ENCODE data around the gene SUSD4. TPM values are rescaled to one million over a fixed set of nuclear protein-coding genes. Genes with fewer than 3 reads are reported as not detected.

Gene SUSD4
- total and polyA plus RNA-seq, 2 of the 8 experiments (the other 6 are each of a cell fraction or from before 2014, with no cell fraction given) = 3.9 to 5.2 TPM

GRCh38 chr1:223207293-223208066, 156.5 kb downstream of the SUSD4 start:
- Histone ChIP-seq H3K4me1 (replicated peaks in 1 of 4; ENCODE audit: control insufficient read depth in 3 of 4, insufficient read depth in 4 of 4, low read length in 3 of 4) (peaks cover 0 to 7% (median 3%) of the 10 kb centered on the region in 4 experiments; a peak in 4 of 7 replicates), H3K9ac (replicated peaks in 1 of 4; ENCODE audit: extremely low read depth in 1 of 4, low read depth in 3 of 4, low read length in 3 of 4) (no peak overlapping the region), H2BK20ac (ENCODE audit: low read length) (no peak overlapping the region), H3K18ac (ENCODE audit: extremely low read depth, low read length) (no peak overlapping the region), H2BK12ac (ENCODE audit: low read depth, low read length) (no peak overlapping the region), H4K8ac (ENCODE audit: extremely low read depth, insufficient read depth, low read length) (no peak overlapping the region), H2BK5ac (ENCODE audit: low read depth, low read length) (no peak overlapping the region), H2AK5ac (ENCODE audit: low read depth, low read length) (no peak overlapping the region), H3K4me2 (ENCODE audit: insufficient read depth in 1 of 2, low read depth in 2 of 2, low read length in 2 of 2) (no peak overlapping the region), H3K27ac (ENCODE audit: low read depth, low read length) (no peak overlapping the region), H3K4ac (replicated peaks; ENCODE audit: insufficient read length, low read depth, low read length) (no peak overlapping the region), H4K5ac (ENCODE audit: insufficient read length, low read depth, low read length) (no peak overlapping the region), H4K91ac (replicated peaks; ENCODE audit: insufficient read length, low read length) (no peak overlapping the region), H3K9me3 (ENCODE audit: insufficient read depth in 2 of 2, low read depth in 1 of 2, low read length in 1 of 2) (no peaks in the 10 kb centered on the region), H3K23ac (ENCODE audit: insufficient read length) (no peak overlapping the region), H4K20me1 (replicated peaks in 1 of 2; ENCODE audit: control insufficient read depth in 1 of 2, insufficient read depth in 2 of 2, low read length in 2 of 2) (no peaks in the 10 kb centered on the region), H2BK120ac (replicated peaks; ENCODE audit: low read depth, low read length) (no peak overlapping the region), H3K79me2 (ENCODE audit: control insufficient read depth in 1 of 2, insufficient read depth in 2 of 2, low read length in 2 of 2) (no peaks in the 10 kb centered on the region), H3K79me1 (ENCODE audit: low read depth, low read length) (no peaks in the 10 kb centered on the region), H3K4me3 (ENCODE audit: extremely low read depth in 1 of 4, insufficient read depth in 2 of 4, low read depth in 3 of 4, low read length in 4 of 4) (no peak overlapping the region), H3K14ac (ENCODE audit: insufficient read length) (no peak overlapping the region), H3K36me3 (ENCODE audit: control insufficient read depth in 2 of 4, insufficient read depth in 4 of 4, low read length in 3 of 4) (no peaks in the 10 kb centered on the region), H2BK15ac (ENCODE audit: low read length) (no peak overlapping the region), H3K56ac (replicated peaks; ENCODE audit: insufficient read length, low read depth, low read length) (no peak overlapping the region), H2AFZ (ENCODE audit: low read length) (no peak overlapping the region), H3K23me2 (ENCODE audit: low read depth, low read length) (no peaks in the 10 kb centered on the region), H3K27me3 (replicated peaks in 1 of 4; ENCODE audit: control insufficient read depth in 3 of 4, extremely low read depth in 1 of 4, insufficient read depth in 3 of 4, low read length in 3 of 4) (no peaks in the 10 kb centered on the region)
- ChIA-PET POLR2A (ENCODE audit: partially characterized antibody) (no interaction called here), CTCF (ENCODE audit: partially characterized antibody) (interaction anchor here (0.7 to 1.8 kb wide), 6 partner anchors 11 to 476 kb away, joined by 3 to 6 read pairs (median 3); no protein-coding TSS in a partner anchor)
- DNase-seq (ENCODE audit: low read depth in 1 of 2, low spot score in 2 of 2) (no peak), FAIRE-seq (no peak)
- 86% methylated on average over 3 of the region's 3 CpGs; no CpG with 5 or more reads in 1 of the 2 experiments for WGBS, 2 experiments (ENCODE audit: extremely low coverage in 1 of 2, insufficient coverage in 1 of 2, insufficient read length in 1 of 2, insufficient replicate concordance in 2 of 2, low coverage in 1 of 2, low lambda C conversion rate in 2 of 2, missing lambda C conversion rate in 1 of 2)
- TF ChIP-seq TCF12 (IDR thresholded peaks at IDR 0.05; ENCODE audit: low read depth, low read length) = no peak
- TF ChIP-seq JUND (IDR thresholded peaks at IDR 0.05; ENCODE audit: low read length) = no peak
- no peak for TF ChIP-seq KDM5A (IDR thresholded peaks at IDR 0.05; ENCODE audit: low read length)
- no peak for TF ChIP-seq CHD2 (IDR thresholded peaks at IDR 0.05; ENCODE audit: low read length)
- no peak for TF ChIP-seq CREB1 (IDR thresholded peaks at IDR 0.05)
- no peak for TF ChIP-seq POLR2AphosphoS5 (IDR thresholded peaks at IDR 0.05; ENCODE audit: low read depth, low read length)
- TF ChIP-seq HDAC6 (IDR thresholded peaks at IDR 0.05; ENCODE audit: low read depth, low read length) = no peak
- TF ChIP-seq SIX5 (IDR thresholded peaks at IDR 0.05; ENCODE audit: low read depth, low read length) = no peak
- TF ChIP-seq SUZ12 (IDR thresholded peaks at IDR 0.05; ENCODE audit: low read length) = no peak
- TF ChIP-seq POU5F1 (IDR thresholded peaks at IDR 0.05; ENCODE audit: low read depth, low read length) = no peak
- TF ChIP-seq SAP30 (IDR thresholded peaks at IDR 0.05; ENCODE audit: insufficient read depth, insufficient replicate concordance, low read length) = no peak
- no peak for TF ChIP-seq RNF2 (IDR thresholded peaks at IDR 0.05; ENCODE audit: borderline replicate concordance, low read depth, low read length, missing control alignments, poor library complexity, severe bottlenecking)
- TF ChIP-seq E2F6 (IDR thresholded peaks at IDR 0.05) = no peak

Measured in H1 (cell line).